ENCODE results near the gene RPL37.

DNA sequence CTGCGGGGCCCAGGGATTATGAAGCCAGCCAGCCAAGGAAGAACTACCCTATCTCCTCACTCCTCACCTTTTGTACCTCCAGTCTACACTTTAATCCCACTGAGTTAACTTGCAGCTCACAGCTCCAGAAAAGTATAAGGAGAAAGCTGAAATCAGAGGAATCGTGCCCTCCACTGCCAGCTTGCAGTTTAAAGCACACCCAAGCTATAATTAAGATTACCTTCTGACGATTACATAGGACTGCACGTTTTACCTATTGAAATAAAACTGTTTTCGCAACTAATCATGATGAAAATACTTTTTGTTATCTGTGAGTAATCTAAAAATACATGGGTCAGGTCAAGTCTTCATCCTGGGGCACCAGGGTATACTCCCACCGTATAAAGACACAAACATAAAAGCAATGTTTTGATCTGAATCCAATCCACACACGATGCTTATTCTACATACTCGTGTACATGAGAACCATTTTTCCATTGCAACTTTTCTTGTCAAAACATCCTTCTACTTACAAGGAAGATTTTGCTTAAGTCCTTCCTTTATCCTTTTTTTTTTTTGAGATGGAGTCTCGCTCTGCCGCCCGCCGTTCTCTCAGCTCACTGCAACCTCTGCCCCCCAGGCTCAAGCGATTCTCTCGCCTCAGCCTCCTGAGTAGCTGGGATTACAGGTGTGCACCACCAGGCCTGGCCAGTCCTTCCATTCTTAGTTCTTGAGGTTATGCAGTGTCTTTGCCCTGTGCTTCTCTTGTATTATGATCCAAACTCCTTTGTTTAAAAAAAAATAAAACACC lies 7.6 kb downstream of the RPL37 start:
- TF ChIP-seq, protein P1, sequence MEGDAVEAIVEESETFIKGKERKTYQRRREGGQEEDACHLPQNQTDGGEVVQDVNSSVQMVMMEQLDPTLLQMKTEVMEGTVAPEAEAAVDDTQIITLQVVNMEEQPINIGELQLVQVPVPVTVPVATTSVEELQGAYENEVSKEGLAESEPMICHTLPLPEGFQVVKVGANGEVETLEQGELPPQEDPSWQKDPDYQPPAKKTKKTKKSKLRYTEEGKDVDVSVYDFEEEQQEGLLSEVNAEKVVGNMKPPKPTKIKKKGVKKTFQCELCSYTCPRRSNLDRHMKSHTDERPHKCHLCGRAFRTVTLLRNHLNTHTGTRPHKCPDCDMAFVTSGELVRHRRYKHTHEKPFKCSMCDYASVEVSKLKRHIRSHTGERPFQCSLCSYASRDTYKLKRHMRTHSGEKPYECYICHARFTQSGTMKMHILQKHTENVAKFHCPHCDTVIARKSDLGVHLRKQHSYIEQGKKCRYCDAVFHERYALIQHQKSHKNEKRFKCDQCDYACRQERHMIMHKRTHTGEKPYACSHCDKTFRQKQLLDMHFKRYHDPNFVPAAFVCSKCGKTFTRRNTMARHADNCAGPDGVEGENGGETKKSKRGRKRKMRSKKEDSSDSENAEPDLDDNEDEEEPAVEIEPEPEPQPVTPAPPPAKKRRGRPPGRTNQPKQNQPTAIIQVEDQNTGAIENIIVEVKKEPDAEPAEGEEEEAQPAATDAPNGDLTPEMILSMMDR (IDR thresholded peaks at IDR 0.05; ENCODE audit: extremely low read depth in 1 of 2, insufficient read depth in 1 of 2, low read depth in 1 of 2, low read length in 2 of 2) = no peak
- TF ChIP-seq FOS (IDR thresholded peaks at IDR 0.05; ENCODE audit: borderline replicate concordance, insufficient read depth, low read length) (no peak), POLR2A (IDR thresholded peaks at IDR 0.05; ENCODE audit: low read depth, low read length) (peak; percentile 15), POLR2AphosphoS5 (IDR thresholded peaks at IDR 0.05; ENCODE audit: insufficient read depth, low read depth, low read length) (no peak), MYC (IDR thresholded peaks at IDR 0.05; ENCODE audit: low read depth, low read length) (no peak)
